Measurements from ENCODE around the gene NRCAM.

The NRCAM gene

DNA sequence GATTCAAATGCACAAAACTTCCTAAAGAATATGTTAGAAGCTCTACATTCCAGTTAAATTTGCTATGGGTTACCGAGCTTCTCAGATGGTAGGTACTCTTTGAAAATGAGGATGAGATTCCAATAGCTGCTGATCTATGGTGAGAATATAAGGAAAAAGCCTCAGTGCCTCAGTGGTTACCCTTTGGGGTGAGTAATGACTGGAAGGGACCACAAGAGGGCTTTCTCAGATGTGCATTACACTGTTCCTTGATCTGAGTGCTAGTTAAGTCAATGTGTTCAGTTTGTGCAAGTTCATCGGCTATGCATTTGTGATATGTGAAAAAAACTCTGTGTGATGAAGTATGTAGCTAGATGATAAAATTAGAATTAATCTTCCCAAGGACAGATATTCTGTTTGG lies 3.5 kb downstream of the NRCAM start:
- ChIA-PET POLR2A (no interaction called here), CTCF (interaction anchor here (0.6 to 3.3 kb wide), 15 partner anchors 9 to 339 kb away, joined by 3 to 19 read pairs (median 3); no protein-coding TSS in a partner anchor)
- no peaks in the 10 kb centered on the region for H3K9me3 ChIP-seq (ENCODE audit: control insufficient read depth, insufficient read depth, low read depth, low read length)
- H3K4me3 ChIP-seq (ENCODE audit: low read depth, low read length) = no peak overlapping the region
- TF ChIP-seq, protein P1, sequence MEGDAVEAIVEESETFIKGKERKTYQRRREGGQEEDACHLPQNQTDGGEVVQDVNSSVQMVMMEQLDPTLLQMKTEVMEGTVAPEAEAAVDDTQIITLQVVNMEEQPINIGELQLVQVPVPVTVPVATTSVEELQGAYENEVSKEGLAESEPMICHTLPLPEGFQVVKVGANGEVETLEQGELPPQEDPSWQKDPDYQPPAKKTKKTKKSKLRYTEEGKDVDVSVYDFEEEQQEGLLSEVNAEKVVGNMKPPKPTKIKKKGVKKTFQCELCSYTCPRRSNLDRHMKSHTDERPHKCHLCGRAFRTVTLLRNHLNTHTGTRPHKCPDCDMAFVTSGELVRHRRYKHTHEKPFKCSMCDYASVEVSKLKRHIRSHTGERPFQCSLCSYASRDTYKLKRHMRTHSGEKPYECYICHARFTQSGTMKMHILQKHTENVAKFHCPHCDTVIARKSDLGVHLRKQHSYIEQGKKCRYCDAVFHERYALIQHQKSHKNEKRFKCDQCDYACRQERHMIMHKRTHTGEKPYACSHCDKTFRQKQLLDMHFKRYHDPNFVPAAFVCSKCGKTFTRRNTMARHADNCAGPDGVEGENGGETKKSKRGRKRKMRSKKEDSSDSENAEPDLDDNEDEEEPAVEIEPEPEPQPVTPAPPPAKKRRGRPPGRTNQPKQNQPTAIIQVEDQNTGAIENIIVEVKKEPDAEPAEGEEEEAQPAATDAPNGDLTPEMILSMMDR (tag by site-specific recombination; IDR thresholded peaks at IDR 0.05) = peak; percentile 22; the same call in 1 of the 2 replicates
- TF ChIP-seq, protein P2, sequence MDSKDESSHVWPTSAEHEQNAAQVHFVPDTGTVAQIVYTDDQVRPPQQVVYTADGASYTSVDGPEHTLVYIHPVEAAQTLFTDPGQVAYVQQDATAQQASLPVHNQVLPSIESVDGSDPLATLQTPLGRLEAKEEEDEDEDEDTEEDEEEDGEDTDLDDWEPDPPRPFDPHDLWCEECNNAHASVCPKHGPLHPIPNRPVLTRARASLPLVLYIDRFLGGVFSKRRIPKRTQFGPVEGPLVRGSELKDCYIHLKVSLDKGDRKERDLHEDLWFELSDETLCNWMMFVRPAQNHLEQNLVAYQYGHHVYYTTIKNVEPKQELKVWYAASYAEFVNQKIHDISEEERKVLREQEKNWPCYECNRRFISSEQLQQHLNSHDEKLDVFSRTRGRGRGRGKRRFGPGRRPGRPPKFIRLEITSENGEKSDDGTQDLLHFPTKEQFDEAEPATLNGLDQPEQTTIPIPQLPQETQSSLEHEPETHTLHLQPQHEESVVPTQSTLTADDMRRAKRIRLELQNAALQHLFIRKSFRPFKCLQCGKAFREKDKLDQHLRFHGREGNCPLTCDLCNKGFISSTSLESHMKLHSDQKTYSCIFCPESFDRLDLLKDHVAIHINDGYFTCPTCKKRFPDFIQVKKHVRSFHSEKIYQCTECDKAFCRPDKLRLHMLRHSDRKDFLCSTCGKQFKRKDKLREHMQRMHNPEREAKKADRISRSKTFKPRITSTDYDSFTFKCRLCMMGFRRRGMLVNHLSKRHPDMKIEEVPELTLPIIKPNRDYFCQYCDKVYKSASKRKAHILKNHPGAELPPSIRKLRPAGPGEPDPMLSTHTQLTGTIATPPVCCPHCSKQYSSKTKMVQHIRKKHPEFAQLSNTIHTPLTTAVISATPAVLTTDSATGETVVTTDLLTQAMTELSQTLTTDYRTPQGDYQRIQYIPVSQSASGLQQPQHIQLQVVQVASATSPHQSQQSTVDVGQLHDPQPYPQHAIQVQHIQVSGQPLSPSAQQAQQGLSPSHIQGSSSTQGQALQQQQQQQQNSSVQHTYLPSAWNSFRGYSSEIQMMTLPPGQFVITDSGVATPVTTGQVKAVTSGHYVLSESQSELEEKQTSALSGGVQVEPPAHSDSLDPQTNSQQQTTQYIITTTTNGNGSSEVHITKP (tag by site-specific recombination; IDR thresholded peaks at IDR 0.05) = no peak
- H3K36me3 ChIP-seq (ENCODE audit: control insufficient read depth in 2 of 2, insufficient read depth in 1 of 2, low read length in 2 of 2) = no peaks in the 10 kb centered on the region
- no peak overlapping the region for H3K27ac ChIP-seq (ENCODE audit: extremely low read depth, low read depth, low read length)
- H3K4me1 ChIP-seq (ENCODE audit: control insufficient read depth, insufficient read depth, low read length) = peaks cover 24% of the 10 kb centered on the region

DNA sequence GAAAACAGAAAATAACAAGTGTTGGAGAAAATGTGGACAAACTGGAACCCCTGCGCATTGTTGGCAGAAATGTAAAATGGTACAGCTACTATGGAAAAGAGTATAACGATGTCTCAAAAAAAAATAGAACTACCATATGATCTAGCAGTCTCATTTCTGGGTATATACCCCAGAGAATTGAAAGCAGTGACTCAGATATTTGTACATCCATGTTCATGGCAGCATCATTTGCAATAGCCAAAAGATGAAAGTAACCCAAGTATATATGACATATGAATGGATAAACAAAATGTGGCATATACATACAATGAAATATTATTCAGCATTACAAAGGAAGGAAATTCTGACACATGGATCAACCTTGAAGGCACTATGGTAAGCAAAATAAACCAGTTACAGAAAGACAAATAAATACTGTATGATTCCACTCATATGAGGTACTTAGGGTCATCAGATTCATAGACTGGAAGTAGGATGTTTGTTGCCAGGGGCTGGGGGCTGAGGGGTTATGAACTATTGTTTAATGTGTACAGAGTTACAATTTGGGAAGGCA lies 4.9 kb downstream of the NRCAM start:
- no peaks in the 10 kb centered on the region for H3K9me3 ChIP-seq (ENCODE audit: control insufficient read depth, insufficient read depth, low read depth, low read length)
- CTCF ChIA-PET = no interaction called here
- H3K27ac ChIP-seq (ENCODE audit: extremely low read depth, low read depth, low read length) = no peak overlapping the region
- no peaks in the 10 kb centered on the region for H3K36me3 ChIP-seq (ENCODE audit: control insufficient read depth in 2 of 2, insufficient read depth in 1 of 2, low read length in 2 of 2)
- H3K4me3 ChIP-seq (ENCODE audit: low read depth, low read length) = no peak overlapping the region
- TF ChIP-seq ZBTB20 (tag by site-specific recombination; IDR thresholded peaks at IDR 0.05) (no peak), ZBTB1 (tag by site-specific recombination; IDR thresholded peaks at IDR 0.05) (no peak)
- POLR2A ChIA-PET = no interaction called here
- H3K4me1 ChIP-seq (ENCODE audit: control insufficient read depth, insufficient read depth, low read length) = peaks cover 24% of the 10 kb centered on the region

DNA sequence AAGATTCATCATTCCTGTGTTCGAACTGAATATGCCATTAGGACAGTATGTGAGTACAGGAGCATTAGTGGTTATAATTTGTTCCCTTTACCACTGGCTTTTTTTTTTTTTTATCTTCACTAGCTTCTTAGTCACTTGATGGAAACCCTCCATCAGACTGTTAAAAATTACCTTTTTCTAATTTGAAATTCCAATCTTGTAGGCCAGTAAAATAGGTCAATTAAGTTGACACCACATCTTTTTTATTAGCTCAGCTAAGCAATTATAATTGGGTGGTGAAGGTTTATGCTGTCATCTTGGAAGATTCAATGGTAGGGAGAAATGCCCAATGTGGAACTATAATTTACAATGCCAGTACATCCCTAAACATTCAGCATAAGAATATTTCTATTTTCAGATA lies 6.1 kb downstream of the NRCAM start:
- POLR2A ChIA-PET = no interaction called here
- no peak overlapping the region for H3K4me3 ChIP-seq (ENCODE audit: low read depth, low read length)
- CTCF ChIA-PET = interaction anchor here (0.6 to 1.3 kb wide), 3 partner anchors 9 to 875 kb away, joined by 3 to 6 read pairs (median 4); no protein-coding TSS in a partner anchor
- H3K4me1 ChIP-seq (ENCODE audit: control insufficient read depth, insufficient read depth, low read length) = peaks cover 24% of the 10 kb centered on the region
- no peaks in the 10 kb centered on the region for H3K36me3 ChIP-seq (ENCODE audit: control insufficient read depth in 2 of 2, insufficient read depth in 1 of 2, low read length in 2 of 2)
- TF ChIP-seq, protein P3, sequence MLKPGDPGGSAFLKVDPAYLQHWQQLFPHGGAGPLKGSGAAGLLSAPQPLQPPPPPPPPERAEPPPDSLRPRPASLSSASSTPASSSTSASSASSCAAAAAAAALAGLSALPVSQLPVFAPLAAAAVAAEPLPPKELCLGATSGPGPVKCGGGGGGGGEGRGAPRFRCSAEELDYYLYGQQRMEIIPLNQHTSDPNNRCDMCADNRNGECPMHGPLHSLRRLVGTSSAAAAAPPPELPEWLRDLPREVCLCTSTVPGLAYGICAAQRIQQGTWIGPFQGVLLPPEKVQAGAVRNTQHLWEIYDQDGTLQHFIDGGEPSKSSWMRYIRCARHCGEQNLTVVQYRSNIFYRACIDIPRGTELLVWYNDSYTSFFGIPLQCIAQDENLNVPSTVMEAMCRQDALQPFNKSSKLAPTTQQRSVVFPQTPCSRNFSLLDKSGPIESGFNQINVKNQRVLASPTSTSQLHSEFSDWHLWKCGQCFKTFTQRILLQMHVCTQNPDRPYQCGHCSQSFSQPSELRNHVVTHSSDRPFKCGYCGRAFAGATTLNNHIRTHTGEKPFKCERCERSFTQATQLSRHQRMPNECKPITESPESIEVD (tag by site-specific recombination; IDR thresholded peaks at IDR 0.05) = peak; percentile 61
- no peak for TF ChIP-seq ZBTB17 (tag by site-specific recombination; IDR thresholded peaks at IDR 0.05)
- no peak overlapping the region for H3K27ac ChIP-seq (ENCODE audit: extremely low read depth, low read depth, low read length)
- no peaks in the 10 kb centered on the region for H3K9me3 ChIP-seq (ENCODE audit: control insufficient read depth, insufficient read depth, low read depth, low read length)

DNA sequence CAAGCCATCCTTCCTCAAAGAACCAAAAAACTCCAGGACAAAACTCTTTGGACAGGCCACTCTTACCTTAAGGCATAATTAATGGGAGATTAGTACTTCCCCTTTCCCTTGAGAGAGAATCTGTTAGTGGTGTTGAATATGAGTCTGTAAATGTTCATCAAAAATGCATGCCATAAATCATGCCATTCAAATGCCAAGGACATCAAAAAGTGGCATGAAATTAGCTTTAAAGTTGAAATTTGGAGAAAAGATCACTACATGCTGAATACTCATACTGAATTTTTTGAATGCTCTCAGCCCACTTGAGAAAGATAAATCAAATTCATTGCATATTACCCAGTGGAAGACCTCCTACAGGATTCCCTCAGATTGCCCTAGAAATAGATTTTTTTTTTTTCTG lies 6.7 kb downstream of the NRCAM start:
- Histone ChIP-seq H3K4me1 (ENCODE audit: control insufficient read depth, insufficient read depth, low read length) (peaks cover 24% of the 10 kb centered on the region), H3K36me3 (ENCODE audit: control insufficient read depth in 2 of 2, insufficient read depth in 1 of 2, low read length in 2 of 2) (no peaks in the 10 kb centered on the region), H3K9me3 (ENCODE audit: control insufficient read depth, insufficient read depth, low read depth, low read length) (no peaks in the 10 kb centered on the region), H3K27ac (ENCODE audit: extremely low read depth, low read depth, low read length) (peak overlapping the region; percentile 64; the same call in 1 of the 2 replicates), H3K4me3 (ENCODE audit: low read depth, low read length) (no peak overlapping the region)
- CTCF ChIA-PET = interaction anchor here (1.3 kb wide), 2 partner anchors 10 to 268 kb away, joined by 4 to 6 read pairs; no protein-coding TSS in a partner anchor
- TF ChIP-seq, protein P3 (tag by site-specific recombination; IDR thresholded peaks at IDR 0.05) = peak; percentile 67
- TF ChIP-seq SP2 (tag by site-specific recombination; IDR thresholded peaks at IDR 0.05) = no peak
- POLR2A ChIA-PET = no interaction called here
